Cardiac muscle cell (in vitro differentiated cells and primary cell): ENCODE measurements around the gene SURF6. TPM values are rescaled to one million over a fixed set of nuclear protein-coding genes. Genes with fewer than 3 reads are reported as not detected.
"Not testable (repeated sequence)": the region's sequence is repeated elsewhere in the genome, so short reads cannot be mapped to it uniquely, and the experiment has no call there.

ENCODE experiments used
- DNase-seq, 2 donors: peaks; one replicate each; pipeline versions ENCODE4 v3.0.0 to v3.0.0-alpha.2; 2010 to 2017; ENCODE audit warnings: low read depth in 1 of 2, low spot score in 1 of 2
- H3K27ac ChIP-seq: fragments of 200-600 bp; sonication (generic); 2 replicates; pipeline ENCODE4 v1.5.1; 2016
- H3K27me3 ChIP-seq: fragments of 200-600 bp; sonication (generic); 2 replicates; pipeline ENCODE4 v1.6.0; 2016; ENCODE audit warnings: control low read depth
- H3K36me3 ChIP-seq: fragments of 200-600 bp; sonication (generic); 2 replicates; pipeline ENCODE4 v1.5.1; 2016; ENCODE audit warnings: control low read depth
- H3K4me1 ChIP-seq: fragments of 200-600 bp; sonication (generic); 2 replicates; pipeline ENCODE4 v1.8.1; 2017; ENCODE audit warnings: low read depth, mild to moderate bottlenecking, mixed run types
- H3K4me3 ChIP-seq: fragments of 200-600 bp; sonication (generic); 2 replicates; pipeline ENCODE4 v1.5.1; 2016; ENCODE audit warnings: mild to moderate bottlenecking
- H3K9me3 ChIP-seq: fragments of 200-600 bp; sonication (generic); 2 replicates; pipeline ENCODE4 v1.5.1; 2017; ENCODE audit warnings: low read depth, mild to moderate bottlenecking, control low read depth
- CTCF ChIP-seq: IDR thresholded peaks from 2 replicates; pipeline ENCODE4 v1.5.1; 2012; ENCODE audit warnings: low read depth, mild to moderate bottlenecking, low read length
- polyA plus RNA-seq: library from polyadenylated mRNA; unstranded; fragments of >200 nt; fragmentation: Nextera tagmentation; extraction: Ambion mirVana; gene quantifications from 2 replicates; pipeline ENCODE4 v1.2.1, GENCODE V29; 2016
- total RNA-seq: library from RNA; depleted of rRNA; stranded (reverse); fragments of >200 nt; gene quantifications from 2 replicates; pipeline ENCODE4 v1.2.3, GENCODE V29; 2016

SURF6 gene
- total and polyA plus RNA-seq, 2 experiments from 2014 or later: 26.9 to 33.6 TPM

- no peak for TF ChIP-seq CTCF
- H3K9me3 ChIP-seq: no peaks in the 10 kb centered on the region
- no peak for DNase-seq
- H3K4me3 ChIP-seq: no peak overlapping the region
- no peak overlapping the region for H3K27ac ChIP-seq
- no peaks in the 10 kb centered on the region for H3K4me1 ChIP-seq
- H3K36me3 ChIP-seq: peaks cover 19% of the 10 kb centered on the region
- no peaks in the 10 kb centered on the region for H3K27me3 ChIP-seq
These were observed 4.9 kb upstream of the SURF6 start for GRCh38 chr9:133340916-133341315.

- no peak overlapping the region for H3K27ac ChIP-seq
- H3K4me1 ChIP-seq: peaks cover under 1% of the 10 kb centered on the region
- DNase-seq: no peak
- no peak overlapping the region for H3K4me3 ChIP-seq
- no peak for TF ChIP-seq CTCF
- H3K9me3 ChIP-seq: no peaks in the 10 kb centered on the region
- H3K36me3 ChIP-seq: peaks cover 16% of the 10 kb centered on the region
- no peaks in the 10 kb centered on the region for H3K27me3 ChIP-seq
These were observed 4.3 kb upstream of the SURF6 start for GRCh38 chr9:133340256-133340655.

- H3K27me3 ChIP-seq: no peaks in the 10 kb centered on the region
- peaks cover 16% of the 10 kb centered on the region for H3K36me3 ChIP-seq
- DNase-seq: no peak
- peaks cover 5% of the 10 kb centered on the region for H3K4me1 ChIP-seq
- H3K4me3 ChIP-seq: no peak overlapping the region
- H3K9me3 ChIP-seq: no peaks in the 10 kb centered on the region
- H3K27ac ChIP-seq: no peak overlapping the region
- no peak for TF ChIP-seq CTCF
These were observed 3.7 kb upstream of the SURF6 start for GRCh38 chr9:133339641-133340040.

DNA sequence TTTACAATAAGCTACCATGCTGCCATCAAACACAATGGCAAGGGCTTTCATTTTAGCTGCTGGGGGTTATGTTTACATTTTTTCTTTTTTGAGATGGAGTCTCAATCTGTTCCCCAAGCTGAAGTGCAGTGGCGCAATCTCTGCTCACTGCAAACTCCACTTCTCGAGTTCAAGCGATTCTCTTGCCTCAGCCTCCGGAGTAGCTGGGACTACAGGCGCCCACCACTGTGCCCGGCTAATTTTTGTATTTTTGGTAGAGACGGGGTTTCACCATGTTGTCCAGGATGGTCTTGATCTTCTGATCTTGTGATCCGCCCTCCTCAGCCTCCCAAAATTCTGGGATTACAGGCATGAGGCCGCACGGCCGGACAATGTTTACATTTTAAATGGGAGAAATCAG is 1.1 kb downstream of the SURF6 start:
- Histone ChIP-seq H3K4me3 (peak overlapping the region; percentile 91), H3K36me3 (peaks cover 31% of the 10 kb centered on the region)
- not testable (repeated sequence) for H3K27me3 ChIP-seq, H3K27ac ChIP-seq, H3K4me1 ChIP-seq, DNase-seq, H3K9me3 ChIP-seq

DNA sequence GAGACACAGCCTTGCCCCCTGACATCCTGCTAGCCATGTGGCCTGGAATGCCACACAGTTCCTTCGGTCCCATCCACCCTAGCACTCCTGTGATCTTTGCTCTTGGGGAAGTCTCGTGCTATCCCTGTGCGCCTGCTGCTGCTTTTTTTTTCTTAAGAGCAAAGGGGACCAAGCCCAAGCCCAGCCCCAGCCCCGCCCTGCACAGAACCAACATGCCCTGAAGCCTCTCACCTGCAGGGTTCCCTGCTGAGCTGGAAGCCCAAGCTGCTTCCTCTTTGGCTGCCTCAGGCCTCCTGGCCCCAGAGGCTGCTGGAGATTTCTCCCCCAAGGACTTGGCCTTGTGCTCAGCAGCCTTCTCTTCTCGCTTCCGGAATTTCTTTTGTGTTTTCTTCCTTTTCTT is 1.8 kb downstream of the SURF6 start:
- DNase-seq: no peak

DNA sequence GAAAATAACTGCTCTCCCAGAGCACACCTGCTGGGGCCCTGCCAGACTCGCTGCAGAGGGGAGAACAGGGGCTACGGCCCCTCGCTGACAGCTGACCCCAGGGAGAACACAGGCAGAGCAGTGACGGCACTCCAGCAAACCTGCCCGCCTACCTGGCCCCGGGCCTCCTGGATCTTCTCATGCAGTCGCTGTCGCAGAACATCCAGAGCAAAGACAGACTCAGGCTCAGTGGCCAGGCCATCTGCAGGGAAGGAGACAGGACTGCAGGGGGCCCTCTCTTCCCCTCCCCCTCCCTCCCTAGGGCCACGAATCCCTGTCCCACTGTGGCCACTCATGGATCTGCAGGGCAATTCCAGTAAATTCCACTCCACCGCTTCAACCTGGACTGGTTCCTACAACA is 2.4 kb downstream of the SURF6 start:
- Histone ChIP-seq H3K27me3 (no peaks in the 10 kb centered on the region), H3K27ac (no peak overlapping the region), H3K9me3 (no peaks in the 10 kb centered on the region), H3K4me1 (peaks cover 5% of the 10 kb centered on the region), H3K4me3 (no peak overlapping the region), H3K36me3 (peaks cover 32% of the 10 kb centered on the region)
- no peak for TF ChIP-seq CTCF
- no peak for DNase-seq

More for the DNA sequence above, 1.8 kb downstream of the SURF6 start:
- Histone ChIP-seq H3K4me1 (peaks cover 5% of the 10 kb centered on the region), H3K27ac (no peak overlapping the region), H3K27me3 (no peaks in the 10 kb centered on the region), H3K36me3 (peaks cover 32% of the 10 kb centered on the region), H3K4me3 (no peak overlapping the region), H3K9me3 (no peaks in the 10 kb centered on the region)
- TF ChIP-seq CTCF: no peak
